Loucy (cell line): ENCODE data around the gene ARHGEF33.

Experiments
- H2AFZ ChIP-seq: fragments of 200-600 bp; sonication (generic); 2 replicates; pipeline ENCODE4 v1.6.0; 2016; ENCODE audit warnings: antibody characterized with exemption, mild to moderate bottlenecking, low read length, moderate library complexity
- H3F3A ChIP-seq: fragments of 200-600 bp; 2 replicates; pipeline ENCODE4 v1.6.0; 2016; ENCODE audit warnings: antibody characterized with exemption, low read depth, mild to moderate bottlenecking
- H3K27me3 ChIP-seq: fragments of 200-600 bp; sonication (generic); 2 replicates; pipeline ENCODE4 v1.6.1; 2014; ENCODE audit warnings: low read length, mild to moderate bottlenecking; ENCODE audit not compliant: insufficient read depth, poor library complexity, severe bottlenecking
- H3K36me3 ChIP-seq: fragments of 200-600 bp; sonication (generic); 2 replicates; pipeline ENCODE4 v1.6.1; 2016; ENCODE audit warnings: low read length; ENCODE audit not compliant: insufficient read depth
- H3K4me1 ChIP-seq: fragments of 200-600 bp; sonication (generic); 2 replicates; pipeline ENCODE4 v1.5.1; 2014; ENCODE audit warnings: low read length, mild to moderate bottlenecking; ENCODE audit not compliant: insufficient read depth, poor library complexity, severe bottlenecking
- H3K4me2 ChIP-seq: fragments of 200-600 bp; sonication (generic); 2 replicates; pipeline ENCODE4 v1.6.0; 2014; ENCODE audit warnings: antibody characterized with exemption, low read length, low read depth, mild to moderate bottlenecking; ENCODE audit not compliant: poor library complexity, severe bottlenecking
- H3K4me3 ChIP-seq: fragments of 200-600 bp; sonication (generic); 2 replicates; pipeline ENCODE4 v1.5.1; 2014; ENCODE audit warnings: low read length, mild to moderate bottlenecking, mixed read lengths; ENCODE audit not compliant: poor library complexity, severe bottlenecking
- H3K79me2 ChIP-seq: fragments of 200-600 bp; sonication (generic); 2 replicates; pipeline ENCODE4 v1.6.1; 2014; ENCODE audit warnings: low read length; ENCODE audit not compliant: insufficient read depth
- H3K9ac ChIP-seq: fragments of 200-600 bp; sonication (generic); 2 replicates; pipeline ENCODE4 v1.6.0; 2014; ENCODE audit warnings: mild to moderate bottlenecking, low read depth, low read length, moderate library complexity; ENCODE audit not compliant: poor library complexity, severe bottlenecking
- H3K9me2 ChIP-seq: fragments of 200-600 bp; sonication (generic); replicated peaks from 2 replicates; pipeline ENCODE4 v1.6.1; 2016; ENCODE audit warnings: low read depth, low read length, mixed read lengths
- H3K9me3 ChIP-seq: fragments of 200-600 bp; sonication (generic); 2 replicates; pipeline ENCODE4 v1.6.1; 2014; ENCODE audit warnings: mild to moderate bottlenecking, antibody characterized with exemption, low read length, low read depth; ENCODE audit not compliant: insufficient read depth
- H4K20me1 ChIP-seq: fragments of 200-600 bp; sonication (generic); 2 replicates; pipeline ENCODE4 v1.6.0; 2014; ENCODE audit warnings: antibody characterized with exemption, low read length, mild to moderate bottlenecking; ENCODE audit not compliant: insufficient read depth, poor library complexity, severe bottlenecking
- EZH2phosphoT487 ChIP-seq: fragments of 200-600 bp; IDR thresholded peaks from 2 replicates; pipeline ENCODE4 v1.6.1; 2018; ENCODE audit warnings: antibody characterized with exemption, mild to moderate bottlenecking, moderate library complexity, borderline replicate concordance
- TF ChIP-seq, protein P1 (sequence below): fragments of 200-600 bp; sonication (generic); conservative IDR thresholded peaks from 2 replicates; pipeline ENCODE4 v1.5.1; 2014; ENCODE audit warnings: mild to moderate bottlenecking, antibody characterized with exemption, low read length

ARHGEF33 gene

DNA sequence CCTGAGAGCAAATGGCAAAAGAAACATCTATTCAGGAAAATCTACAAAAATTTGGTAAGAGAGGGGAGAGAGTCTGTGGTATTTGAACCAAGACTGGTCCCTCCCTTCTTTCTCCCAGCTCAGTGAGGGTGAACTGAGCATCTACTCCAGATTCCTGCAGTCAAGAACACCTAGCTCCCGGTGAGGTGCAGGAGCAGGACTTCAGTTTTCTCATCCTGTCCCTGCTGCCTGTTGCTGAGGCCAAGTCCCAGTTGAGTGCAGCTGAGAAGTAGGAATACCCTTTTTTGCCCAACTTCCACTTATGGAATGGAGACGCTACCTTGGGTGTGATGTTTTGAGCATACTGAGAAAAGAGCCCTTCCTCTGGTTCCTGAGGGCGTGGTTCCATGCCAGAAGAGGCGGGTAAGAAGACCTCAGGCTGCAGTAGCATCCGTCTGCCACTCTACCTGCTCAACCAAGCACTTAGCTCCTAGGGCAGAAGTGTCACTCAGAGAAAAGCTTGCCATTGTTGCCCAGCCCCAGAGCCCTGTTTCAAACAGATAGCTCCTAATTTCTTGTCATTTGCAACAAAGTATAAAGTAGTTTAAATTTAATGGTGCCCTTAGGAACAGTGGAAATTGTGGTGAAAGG, 118.3 kb downstream of the ARHGEF33 start:
- no peaks in the 10 kb centered on the region for H3K9me2 ChIP-seq
- no peak for TF ChIP-seq EZH2phosphoT487
- TF ChIP-seq, protein P1, sequence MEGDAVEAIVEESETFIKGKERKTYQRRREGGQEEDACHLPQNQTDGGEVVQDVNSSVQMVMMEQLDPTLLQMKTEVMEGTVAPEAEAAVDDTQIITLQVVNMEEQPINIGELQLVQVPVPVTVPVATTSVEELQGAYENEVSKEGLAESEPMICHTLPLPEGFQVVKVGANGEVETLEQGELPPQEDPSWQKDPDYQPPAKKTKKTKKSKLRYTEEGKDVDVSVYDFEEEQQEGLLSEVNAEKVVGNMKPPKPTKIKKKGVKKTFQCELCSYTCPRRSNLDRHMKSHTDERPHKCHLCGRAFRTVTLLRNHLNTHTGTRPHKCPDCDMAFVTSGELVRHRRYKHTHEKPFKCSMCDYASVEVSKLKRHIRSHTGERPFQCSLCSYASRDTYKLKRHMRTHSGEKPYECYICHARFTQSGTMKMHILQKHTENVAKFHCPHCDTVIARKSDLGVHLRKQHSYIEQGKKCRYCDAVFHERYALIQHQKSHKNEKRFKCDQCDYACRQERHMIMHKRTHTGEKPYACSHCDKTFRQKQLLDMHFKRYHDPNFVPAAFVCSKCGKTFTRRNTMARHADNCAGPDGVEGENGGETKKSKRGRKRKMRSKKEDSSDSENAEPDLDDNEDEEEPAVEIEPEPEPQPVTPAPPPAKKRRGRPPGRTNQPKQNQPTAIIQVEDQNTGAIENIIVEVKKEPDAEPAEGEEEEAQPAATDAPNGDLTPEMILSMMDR: no peak
- H3K4me3 ChIP-seq: no peak overlapping the region
- no peaks in the 10 kb centered on the region for H3K79me2 ChIP-seq
- no peaks in the 10 kb centered on the region for H3K27me3 ChIP-seq
- H4K20me1 ChIP-seq: no peaks in the 10 kb centered on the region
- no peak overlapping the region for H3K4me2 ChIP-seq
- no peak overlapping the region for H3K9ac ChIP-seq
- no peaks in the 10 kb centered on the region for H3K4me1 ChIP-seq
- peaks cover 56% of the 10 kb centered on the region for H3K36me3 ChIP-seq
- no peaks in the 10 kb centered on the region for H3K9me3 ChIP-seq
- H2AFZ ChIP-seq: no peak overlapping the region
- H3F3A ChIP-seq: no peaks in the 10 kb centered on the region

DNA sequence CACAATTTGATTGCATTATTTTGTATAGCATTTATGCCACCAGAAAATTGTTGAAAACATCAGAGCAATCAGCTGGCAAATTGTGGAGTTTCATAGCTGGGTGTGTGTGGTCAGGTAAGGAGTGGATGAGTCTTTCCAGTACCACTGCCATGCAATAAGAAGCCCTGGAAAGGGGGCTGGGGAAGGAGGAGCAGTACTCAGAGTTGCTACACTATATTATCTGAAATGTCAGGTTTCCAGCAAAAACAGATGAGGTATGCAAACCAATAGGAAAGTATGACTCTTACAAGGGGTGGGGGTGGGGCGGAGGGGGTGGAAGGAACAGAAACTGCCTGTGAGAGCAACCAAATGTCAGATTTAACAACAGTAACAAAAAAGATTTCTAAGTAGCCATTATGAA, 119.0 kb downstream of the ARHGEF33 start:
- peaks cover 61% of the 10 kb centered on the region for H3K36me3 ChIP-seq
- no peak overlapping the region for H3K4me2 ChIP-seq
- no peak overlapping the region for H3K4me3 ChIP-seq
- H3K9me3 ChIP-seq: no peaks in the 10 kb centered on the region
- H3K9ac ChIP-seq: no peak overlapping the region
- H2AFZ ChIP-seq: no peak overlapping the region
- no peaks in the 10 kb centered on the region for H3K9me2 ChIP-seq
- no peaks in the 10 kb centered on the region for H3K79me2 ChIP-seq
- no peaks in the 10 kb centered on the region for H3K27me3 ChIP-seq
- H4K20me1 ChIP-seq: no peaks in the 10 kb centered on the region
- TF ChIP-seq, protein P1: no peak
- no peaks in the 10 kb centered on the region for H3F3A ChIP-seq
- H3K4me1 ChIP-seq: no peaks in the 10 kb centered on the region

DNA sequence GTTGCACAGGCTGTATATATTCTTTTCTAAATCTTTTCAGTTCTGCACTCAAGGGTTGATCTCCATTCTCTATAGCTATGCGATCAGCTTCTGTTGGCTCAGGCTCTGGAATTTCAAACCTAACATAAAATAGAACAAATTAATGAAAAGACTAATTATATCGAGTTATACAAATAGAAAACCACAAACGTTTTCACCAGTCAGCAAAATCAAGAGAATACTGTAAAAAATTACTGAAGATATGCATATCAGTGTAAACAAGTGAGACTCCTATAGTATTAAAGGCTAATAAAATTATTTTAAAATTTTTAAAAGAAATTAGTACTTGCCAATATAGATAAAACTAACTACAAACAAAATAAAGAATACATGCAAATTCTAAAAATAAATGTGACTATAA, 124.2 kb downstream of the ARHGEF33 start:
- no peak overlapping the region for H2AFZ ChIP-seq
- peaks cover 29% of the 10 kb centered on the region for H3K36me3 ChIP-seq
- H3K4me3 ChIP-seq: no peak overlapping the region
- no peaks in the 10 kb centered on the region for H3K79me2 ChIP-seq
- H3K9me3 ChIP-seq: no peaks in the 10 kb centered on the region
- no peaks in the 10 kb centered on the region for H3K9me2 ChIP-seq
- TF ChIP-seq EZH2phosphoT487: no peak
- TF ChIP-seq, protein P1: no peak
- H3K4me1 ChIP-seq: no peaks in the 10 kb centered on the region
- H4K20me1 ChIP-seq: no peaks in the 10 kb centered on the region
- no peak overlapping the region for H3K9ac ChIP-seq
- H3F3A ChIP-seq: no peaks in the 10 kb centered on the region
- no peak overlapping the region for H3K4me2 ChIP-seq
- no peaks in the 10 kb centered on the region for H3K27me3 ChIP-seq
